GM12891 (cell line): Measurements from ENCODE around the gene FA2H.
"Not testable (repeated sequence)": the region's sequence is repeated elsewhere in the genome, so short reads cannot be mapped to it uniquely, and the experiment has no call there.

Experiments
- DNase-seq: peaks from one replicate; pipeline ENCODE4 v3.0.0; 2011; ENCODE audit warnings: low spot score; ENCODE audit not compliant: insufficient read length
- FAIRE-seq: peaks from 2 replicates; lab custom pipeline; 2011; peaks lifted over from hg19 to GRCh38; lab: Jason Lieb, UNC
- PAX5 ChIP-seq: IDR thresholded peaks from 2 replicates; pipeline ENCODE4 v1.6.1; 2011; ENCODE audit warnings: low read length, moderate library complexity, mild to moderate bottlenecking; ENCODE audit not compliant: insufficient read depth, severe bottlenecking
- POLR2A ChIP-seq: IDR thresholded peaks from 2 replicates; pipeline ENCODE4 v1.6.1; 2011; ENCODE audit warnings: low read depth, low read length, control low read depth
- POLR2AphosphoS5 ChIP-seq: IDR thresholded peaks from 2 replicates; pipeline ENCODE4 v1.6.1; 2011; ENCODE audit warnings: low read depth, low read length, control low read depth
- POU2F2 ChIP-seq: IDR thresholded peaks from 2 replicates; pipeline ENCODE4 v1.6.1; 2011; ENCODE audit warnings: low read depth, mild to moderate bottlenecking, control low read depth, low read length, moderate library complexity
- SPI1 ChIP-seq: IDR thresholded peaks from 2 replicates; pipeline ENCODE4 v1.6.1; 2011; ENCODE audit warnings: low read depth, low read length, control low read depth
- TAF1 ChIP-seq: IDR thresholded peaks from 2 replicates; pipeline ENCODE4 v1.6.1; 2011; ENCODE audit warnings: low read depth, low read length, control low read depth

The FA2H gene

GRCh38 chr16:74769586-74770190, 4.9 kb downstream of the FA2H start:
- FAIRE-seq (no peak), DNase-seq (no peak)
- no peak for TF ChIP-seq SPI1
- no peak for TF ChIP-seq TAF1
- no peak for TF ChIP-seq POLR2AphosphoS5
- no peak for TF ChIP-seq PAX5
- no peak for TF ChIP-seq POLR2A
- TF ChIP-seq POU2F2 = no peak

- FAIRE-seq (no peak), DNase-seq (no peak)
- TF ChIP-seq POU2F2 = no peak
- TF ChIP-seq SPI1 = no peak
- TF ChIP-seq PAX5 = no peak
- TF ChIP-seq TAF1 = no peak
- TF ChIP-seq POLR2A = no peak
- TF ChIP-seq POLR2AphosphoS5 = no peak
Measured at GRCh38 chr16:74768239-74768638, 6.4 kb downstream of the FA2H start.

GRCh38 chr16:74767749-74768148, 6.9 kb downstream of the FA2H start:
- TF ChIP-seq POLR2A (no peak), PAX5 (no peak), POU2F2 (no peak), POLR2AphosphoS5 (no peak)
- FAIRE-seq (no peak), DNase-seq (no peak)

- DNase-seq (no peak), FAIRE-seq (no peak)
- no peak for TF ChIP-seq TAF1
- TF ChIP-seq POLR2A = no peak
- TF ChIP-seq SPI1 = no peak
- no peak for TF ChIP-seq POLR2AphosphoS5
- no peak for TF ChIP-seq POU2F2
- no peak for TF ChIP-seq PAX5
Measured at GRCh38 chr16:74766729-74767128, 7.9 kb downstream of the FA2H start.

GRCh38 chr16:74764184-74764583, 10.4 kb downstream of the FA2H start:
- not testable (repeated sequence) for DNase-seq, FAIRE-seq

GRCh38 chr16:74761665-74762064, 13.0 kb downstream of the FA2H start:
- TF ChIP-seq POLR2AphosphoS5 (no peak), POLR2A (no peak), SPI1 (no peak), PAX5 (no peak), TAF1 (no peak)
- no peak for DNase-seq
- FAIRE-seq = no peak

GRCh38 chr16:74760007-74760767, 14.4 kb downstream of the FA2H start:
- DNase-seq = no peak

GRCh38 chr16:74759564-74759963, 15.1 kb downstream of the FA2H start:
- TF ChIP-seq SPI1 (no peak), POLR2A (no peak), POU2F2 (no peak), POLR2AphosphoS5 (no peak), TAF1 (no peak), PAX5 (no peak)
- no peak for DNase-seq
- FAIRE-seq = no peak

More at GRCh38 chr16:74760007-74760767, 14.4 kb downstream of the FA2H start:
- no peak for FAIRE-seq
- no peak for TF ChIP-seq POLR2A
- no peak for TF ChIP-seq POLR2AphosphoS5
- TF ChIP-seq SPI1 = no peak
- TF ChIP-seq TAF1 = no peak

GRCh38 chr16:74758801-74759200, 15.8 kb downstream of the FA2H start:
- no peak for FAIRE-seq
- TF ChIP-seq SPI1 (no peak), POLR2A (no peak), POU2F2 (no peak), PAX5 (no peak), TAF1 (no peak), POLR2AphosphoS5 (no peak)

GRCh38 chr16:74757349-74757748, 17.3 kb downstream of the FA2H start:
- FAIRE-seq = no peak
- TF ChIP-seq POU2F2 (no peak), PAX5 (no peak), POLR2AphosphoS5 (no peak), SPI1 (no peak), TAF1 (no peak), POLR2A (no peak)
- DNase-seq = no peak

More at GRCh38 chr16:74758801-74759200, 15.8 kb downstream of the FA2H start:
- no peak for DNase-seq
